Cardiac ventricle fibroblast (primary cell): Measurements from ENCODE around the gene PLA2G1B. TPM values are rescaled to one million over a fixed set of nuclear protein-coding genes. Genes with fewer than 3 reads are reported as not detected.

Source experiments
- total RNA-seq: library from RNA; depleted of rRNA; stranded (reverse); fragments of >200 nt; gene quantifications from 2 replicates; pipeline ENCODE4 v1.2.3, GENCODE V29; 2015

The PLA2G1B gene
- total RNA-seq: not detected in 2 replicates

GRCh38 chr12:120327593-120327992 lies at the start of gene PLA2G1B:
PLA2G1B (minus strand) TSS chr12:120327779; CDS start chr12:120327753, 26 bp downstream.

GRCh38 chr12:120368789-120369602 lies 41.4 kb upstream of the PLA2G1B start, which contains the start of gene MSI1:
MSI1 (minus strand) TSS chr12:120369164; CDS start chr12:120369091, 73 bp downstream.

GRCh38 chr12:120301962-120302815 lies 25.4 kb downstream of the PLA2G1B start, which contains the start of gene SIRT4:
SIRT4 (plus strand) TSS chr12:120302321; CDS start chr12:120303562, 1,241 bp downstream.

GRCh38 chr12:120292661-120293531 lies 34.7 kb downstream of the PLA2G1B start, which contains the start of gene RNU4-1:
RNU4-1 (minus strand) TSS chr12:120293237.

Other genes with a start within 250 kb of the PLA2G1B start
- gene RAB35, start 211.0 kb downstream of the PLA2G1B start, total RNA-seq: 15.2 and 18.4 TPM in 2 replicates
- gene GCN1, start 133.1 kb downstream of the PLA2G1B start, total RNA-seq: 49.6 and 50.7 TPM in 2 replicates
- 3,449 and 3,504 TPM in 2 replicates for gene RPLP0, start 126.7 kb downstream of the PLA2G1B start, total RNA-seq
- 60.2 and 63.2 TPM in 2 replicates for gene PXN, start 62.0 kb downstream of the PLA2G1B start, total RNA-seq
- under 0.01 TPM in 2 replicates for gene RNU4-2, start 35.9 kb downstream of the PLA2G1B start, total RNA-seq
- under 0.01 TPM in 2 replicates for gene RNU4-1, start 34.5 kb downstream of the PLA2G1B start, total RNA-seq
- 0.50 and 2.6 TPM in 2 replicates for gene SIRT4, start 25.5 kb downstream of the PLA2G1B start, total RNA-seq
- not detected in 2 replicates for gene MSI1, start 41.4 kb upstream of the PLA2G1B start, total RNA-seq
- 355 and 387 TPM in 2 replicates for gene COX6A1, start 110.3 kb upstream of the PLA2G1B start, total RNA-seq
- 22.5 and 27.4 TPM in 2 replicates for gene TRIAP1, start 118.6 kb upstream of the PLA2G1B start, total RNA-seq
- 15.5 and 15.8 TPM in 2 replicates for gene GATC, start 118.7 kb upstream of the PLA2G1B start, total RNA-seq
- gene SRSF9, start 142.0 kb upstream of the PLA2G1B start, total RNA-seq: 58.2 and 58.8 TPM in 2 replicates
- 242 and 291 TPM in 2 replicates for gene DYNLL1, start 168.3 kb upstream of the PLA2G1B start, total RNA-seq
- 17.8 and 24.1 TPM in 2 replicates for gene COQ5, start 201.4 kb upstream of the PLA2G1B start, total RNA-seq
- 78.5 and 86.4 TPM in 2 replicates for gene RNF10, start 206.6 kb upstream of the PLA2G1B start, total RNA-seq